RWPE1 (cell line): ENCODE results near the gene SYNCRIP.
"Not testable (repeated sequence)": the region's sequence is repeated elsewhere in the genome, so short reads cannot be mapped to it uniquely, and the experiment has no call there.

Experiments used
- CTCF ChIA-PET: fragments of 350-600 bp; sonication (Branson Sonifier 250); formaldehyde crosslinking; extraction: SDS; loops from one replicate; lab custom pipeline; 2021; lab: Yijun Ruan, JAX
- POLR2A ChIA-PET: fragments of 400-600 bp; formaldehyde crosslinking; extraction: SDS; loops from one replicate; lab custom pipeline; 2020; ENCODE audit warnings: antibody characterized with exemption; ENCODE audit not compliant: low non-redundant PET; lab: Yijun Ruan, JAX
- DNase-seq: peaks from one replicate; pipeline ENCODE4 v3.0.0; 2012; ENCODE audit warnings: low spot score
- H3K27ac ChIP-seq: fragments of 450-650 bp; 2 replicates; pipeline ENCODE4 v1.5.1; 2017
- CTCF ChIP-seq: fragments of 450-650 bp; conservative IDR thresholded peaks from 2 replicates; pipeline ENCODE4 v1.5.1; 2017; ENCODE audit warnings: low read depth, mild to moderate bottlenecking

The SYNCRIP gene

DNA sequence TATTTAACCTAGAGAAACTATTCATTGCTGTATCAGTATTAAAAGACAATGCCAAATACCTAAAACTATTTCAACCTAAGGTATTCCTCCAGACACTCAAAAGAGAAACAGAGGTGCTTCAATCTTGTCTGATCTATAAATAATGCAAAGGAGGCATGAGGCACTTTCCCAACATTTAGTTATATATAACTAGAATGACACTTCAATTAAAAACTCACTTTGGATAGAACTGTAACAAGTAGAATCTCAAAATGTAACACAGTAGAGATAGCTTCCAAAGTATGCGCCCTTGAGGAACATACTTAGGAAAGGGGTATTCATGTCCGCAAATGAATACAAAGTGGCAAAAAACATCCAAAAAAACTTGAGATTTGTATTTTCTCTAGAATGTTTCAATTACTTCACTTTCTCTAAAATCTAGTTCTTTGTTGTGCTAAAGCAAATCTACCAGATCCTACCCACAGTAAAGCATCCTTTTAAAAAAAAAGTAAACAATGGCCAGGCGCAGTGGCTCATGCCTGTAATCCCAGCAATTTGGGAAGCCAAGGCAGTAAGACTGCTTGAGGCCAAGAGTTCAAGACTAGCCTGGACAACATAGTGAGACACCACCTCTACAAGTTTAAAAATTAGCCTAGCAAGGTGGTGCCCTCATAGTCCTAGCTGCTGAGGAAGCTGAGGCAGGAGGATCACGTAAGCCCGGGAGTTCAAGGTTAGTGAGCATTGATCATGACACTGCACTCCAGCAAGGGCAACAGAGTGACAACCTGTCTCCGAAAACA lies 10.3 kb downstream of the SYNCRIP start:
- no peak for TF ChIP-seq CTCF
- H3K27ac ChIP-seq: peak overlapping the region; percentile 23; the same call in 1 of the 2 replicates
- POLR2A ChIA-PET: interaction anchor here (0.7 kb wide), 1 partner anchor 10 kb away, joined by 4 read pairs; the partner anchor contains the start of gene SYNCRIP
- CTCF ChIA-PET: no interaction called here
- no peak for DNase-seq

DNA sequence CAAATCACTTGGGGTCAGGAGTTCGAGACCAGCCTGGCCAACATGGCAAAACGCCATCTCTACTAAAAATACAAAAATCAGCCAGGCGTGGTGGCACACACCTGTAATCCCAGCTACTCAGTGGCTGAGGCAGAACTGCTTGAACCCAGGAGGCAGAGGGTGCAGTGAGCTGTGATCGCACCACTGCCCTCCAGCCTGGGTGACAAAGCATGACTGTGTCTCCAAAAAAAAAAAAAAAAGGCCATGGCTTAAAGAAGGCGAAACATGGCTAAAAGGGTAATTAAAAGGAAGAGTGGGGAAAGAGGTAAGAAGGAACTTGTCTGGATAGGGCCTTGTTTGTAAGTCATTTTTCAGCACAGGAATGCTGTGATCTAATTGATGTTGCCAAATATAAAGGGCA lies 11.6 kb downstream of the SYNCRIP start:
- DNase-seq, CTCF ChIA-PET, H3K27ac ChIP-seq, POLR2A ChIA-PET: not testable (repeated sequence)

- CTCF ChIA-PET: no interaction called here
- no peak overlapping the region for H3K27ac ChIP-seq
- no peak for TF ChIP-seq CTCF
- no peak for DNase-seq
- POLR2A ChIA-PET: no interaction called here
Observed at GRCh38 chr6:85628353-85628752, 14.3 kb downstream of the SYNCRIP start.

DNA sequence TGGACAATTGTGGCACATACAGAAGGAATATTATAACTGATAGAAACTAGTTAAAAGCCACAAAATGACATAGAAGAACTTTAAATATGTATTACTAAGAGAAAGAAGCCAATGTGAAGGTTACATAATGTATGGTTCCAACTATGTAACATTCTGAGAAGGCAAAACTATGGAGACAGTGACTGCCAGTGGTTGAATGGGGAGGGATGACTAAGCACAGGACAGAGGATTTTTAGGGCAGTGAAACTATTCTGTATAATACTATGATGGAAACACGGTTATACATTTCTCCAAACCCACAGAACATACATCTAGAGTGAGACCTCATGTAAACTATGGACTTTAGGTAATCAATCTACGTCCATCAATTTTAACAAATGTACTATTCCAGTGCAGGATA lies 22.4 kb downstream of the SYNCRIP start:
- no peak overlapping the region for H3K27ac ChIP-seq
- ChIA-PET CTCF (interaction anchor here (0.7 kb wide), 1 partner anchor 20 kb away, joined by 3 read pairs; no protein-coding TSS in a partner anchor), POLR2A (interaction anchor here (0.6 kb wide), 1 partner anchor 19 kb away, joined by 13 read pairs; no protein-coding TSS in a partner anchor)
- no peak for DNase-seq
- no peak for TF ChIP-seq CTCF

DNA sequence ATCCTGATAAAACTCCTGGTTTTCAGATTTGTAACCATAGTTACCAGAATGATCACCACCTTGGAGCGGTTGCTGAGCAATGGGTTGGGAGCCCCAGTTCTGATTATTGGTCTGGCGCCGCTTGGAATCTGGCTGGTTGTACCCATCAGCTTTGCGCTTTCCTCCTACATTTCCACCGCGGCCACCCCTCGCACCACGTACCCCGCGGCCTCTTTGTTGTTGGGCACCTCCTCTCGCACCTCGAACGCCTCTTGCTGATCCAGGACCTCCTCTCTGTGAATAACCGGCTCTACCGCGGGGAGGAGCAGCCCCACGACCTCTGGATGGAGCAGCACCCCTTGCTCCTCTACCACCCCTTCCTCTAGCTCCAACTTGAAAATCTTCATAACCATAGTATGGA lies 27.9 kb downstream of the SYNCRIP start:
- DNase-seq: no peak
- H3K27ac ChIP-seq: no peak overlapping the region
- TF ChIP-seq CTCF: no peak
- CTCF ChIA-PET: no interaction called here
- POLR2A ChIA-PET: no interaction called here

DNA sequence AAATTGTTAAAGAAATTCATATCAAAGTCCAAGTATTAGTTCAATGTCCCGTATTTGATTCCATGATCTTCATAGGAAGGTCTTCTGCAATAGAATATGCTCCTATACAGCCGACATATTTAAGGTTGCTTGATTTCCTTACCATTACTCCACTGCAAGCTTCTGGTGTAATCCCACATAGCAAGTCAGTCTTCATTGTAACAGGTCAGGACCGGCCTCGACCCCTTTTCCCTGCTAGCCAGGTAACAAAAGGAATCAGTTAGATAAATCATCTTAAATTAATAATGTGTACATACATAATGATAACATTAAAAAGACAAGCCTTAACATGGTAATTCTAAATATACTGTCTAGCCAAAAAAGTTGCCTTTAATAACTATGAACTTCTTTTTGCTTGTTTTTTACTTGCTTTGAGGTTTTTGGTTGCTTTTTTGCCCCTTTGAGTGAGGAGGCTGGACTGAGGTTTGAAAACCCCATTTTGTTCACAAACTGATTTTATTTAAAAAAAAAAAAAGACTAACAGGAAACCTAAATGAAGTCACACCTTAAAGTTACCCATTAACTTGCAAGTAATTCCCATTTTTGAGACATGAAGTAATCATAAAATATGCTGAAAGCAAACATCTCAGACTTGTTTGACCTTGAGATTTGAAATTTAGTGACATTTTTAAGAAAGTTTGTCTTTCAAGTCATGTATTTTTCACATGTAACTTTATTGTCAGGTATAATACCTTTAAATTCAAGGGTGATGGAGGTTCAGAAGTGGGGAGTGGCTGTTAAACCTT lies 29.8 kb downstream of the SYNCRIP start:
- no peak for TF ChIP-seq CTCF
- no peak overlapping the region for H3K27ac ChIP-seq
- DNase-seq: no peak
- CTCF ChIA-PET: no interaction called here
- POLR2A ChIA-PET: no interaction called here
